A673 (cell line): ENCODE results near the gene PCOLCE2. TPM values are rescaled to one million over a fixed set of nuclear protein-coding genes. Genes with fewer than 3 reads are reported as not detected.

Source experiments
- BruUV-seq: library from RNA; stranded (reverse); fragments of 400-500 nt; replicated peaks from 2 replicates; lab custom pipeline; 2021; lab: Mats Ljungman, UMichigan
- CTCF ChIA-PET: fragments of 300-600 bp; sonication (Branson Sonifier 250); formaldehyde crosslinking; loops from one replicate; lab custom pipeline; 2022; ENCODE audit warnings: antibody characterized with exemption; lab: Charles Lee
- POLR2A ChIA-PET: fragments of 300-600 bp; sonication (Branson Sonifier 250); formaldehyde crosslinking; loops from one replicate; lab custom pipeline; 2022; ENCODE audit warnings: antibody characterized with exemption; ENCODE audit not compliant: low non-redundant PET; lab: Charles Lee
- DNase-seq: peaks from one replicate; pipeline ENCODE4 v3.0.0-alpha.2; 2015; ENCODE audit warnings: low spot score
- H3K27ac ChIP-seq: fragments of 200-600 bp; sonication (generic); 2 replicates; pipeline ENCODE4 v1.5.1; 2016; ENCODE audit warnings: mixed run types, low read depth, mild to moderate bottlenecking, mixed read lengths, antibody characterized with exemption, low read length; ENCODE audit not compliant: poor library complexity, severe bottlenecking
- H3K27me3 ChIP-seq: fragments of 200-600 bp; sonication (generic); replicated peaks from 2 replicates; pipeline ENCODE4 v1.6.1; 2017; ENCODE audit warnings: mixed run types, low read depth, mild to moderate bottlenecking, mixed read lengths, antibody characterized with exemption, low read length; ENCODE audit not compliant: insufficient read depth, poor library complexity
- H3K36me3 ChIP-seq: fragments of 200-600 bp; sonication (generic); 2 replicates; pipeline ENCODE4 v1.6.1; 2016; ENCODE audit warnings: mixed run types, mild to moderate bottlenecking, mixed read lengths, antibody characterized with exemption, low read length; ENCODE audit not compliant: insufficient read depth, poor library complexity, severe bottlenecking
- H3K4me1 ChIP-seq: fragments of 200-600 bp; sonication (generic); 2 replicates; pipeline ENCODE4 v1.6.1; 2017; ENCODE audit warnings: mixed run types, mild to moderate bottlenecking, mixed read lengths, antibody characterized with exemption, low read length; ENCODE audit not compliant: insufficient read depth, poor library complexity, severe bottlenecking
- H3K4me3 ChIP-seq: fragments of 200-600 bp; sonication (generic); 2 replicates; pipeline ENCODE4 v1.5.1; 2016; ENCODE audit warnings: low read depth, mixed run types, mild to moderate bottlenecking, mixed read lengths, low read length; ENCODE audit not compliant: poor library complexity, severe bottlenecking
- H3K9me3 ChIP-seq: fragments of 200-600 bp; sonication (generic); 2 replicates; pipeline ENCODE4 v1.6.1; 2016; ENCODE audit warnings: mixed run types, low read depth, mild to moderate bottlenecking, mixed read lengths, antibody characterized with exemption, low read length; ENCODE audit not compliant: poor library complexity, severe bottlenecking
- EZH2 ChIP-seq: fragments of 200-600 bp; sonication (generic); IDR thresholded peaks from 2 replicates; pipeline ENCODE4 v1.6.1; 2017; ENCODE audit warnings: borderline replicate concordance, low read depth, mild to moderate bottlenecking, mixed read lengths, antibody characterized with exemption, low read length; ENCODE audit not compliant: poor library complexity, severe bottlenecking
- intact Hi-C: fragments of 100-400 bp; cut with micrococcal nuclease; formaldehyde crosslinking; loops from one replicate; pipeline ENCODE4 v1.10.0; 2022; ENCODE audit not compliant: unreplicated experiment
- total RNA-seq: library from RNA; stranded (reverse); gene quantifications from 2 replicates; pipeline ENCODE4 v1.2.3, GENCODE V29; 2021
- TF ChIP-seq, protein P1 (sequence below): fragments of 300-800, 200-600 bp; sonication (generic); conservative IDR thresholded peaks from 2 replicates; pipeline ENCODE4 v1.5.1; 2017; ENCODE audit warnings: low read depth, mild to moderate bottlenecking, antibody characterized with exemption, low read length, moderate library complexity, mixed read lengths

PCOLCE2 gene
- total RNA-seq, 1 experiment from 2014 or later, result 6.4 TPM

- no peaks in the 10 kb centered on the region for H3K27me3 ChIP-seq
- TF ChIP-seq, protein P1, sequence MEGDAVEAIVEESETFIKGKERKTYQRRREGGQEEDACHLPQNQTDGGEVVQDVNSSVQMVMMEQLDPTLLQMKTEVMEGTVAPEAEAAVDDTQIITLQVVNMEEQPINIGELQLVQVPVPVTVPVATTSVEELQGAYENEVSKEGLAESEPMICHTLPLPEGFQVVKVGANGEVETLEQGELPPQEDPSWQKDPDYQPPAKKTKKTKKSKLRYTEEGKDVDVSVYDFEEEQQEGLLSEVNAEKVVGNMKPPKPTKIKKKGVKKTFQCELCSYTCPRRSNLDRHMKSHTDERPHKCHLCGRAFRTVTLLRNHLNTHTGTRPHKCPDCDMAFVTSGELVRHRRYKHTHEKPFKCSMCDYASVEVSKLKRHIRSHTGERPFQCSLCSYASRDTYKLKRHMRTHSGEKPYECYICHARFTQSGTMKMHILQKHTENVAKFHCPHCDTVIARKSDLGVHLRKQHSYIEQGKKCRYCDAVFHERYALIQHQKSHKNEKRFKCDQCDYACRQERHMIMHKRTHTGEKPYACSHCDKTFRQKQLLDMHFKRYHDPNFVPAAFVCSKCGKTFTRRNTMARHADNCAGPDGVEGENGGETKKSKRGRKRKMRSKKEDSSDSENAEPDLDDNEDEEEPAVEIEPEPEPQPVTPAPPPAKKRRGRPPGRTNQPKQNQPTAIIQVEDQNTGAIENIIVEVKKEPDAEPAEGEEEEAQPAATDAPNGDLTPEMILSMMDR, result no peak
- no peak for TF ChIP-seq EZH2
- no peak overlapping the region for H3K27ac ChIP-seq
- peak; percentile 7 for DNase-seq
- intact Hi-C loops, result no loop called here
- BruUV-seq, result no TSS peak
- no peaks in the 10 kb centered on the region for H3K9me3 ChIP-seq
- ChIA-PET POLR2A (no interaction called here), CTCF (no interaction called here)
- H3K36me3 ChIP-seq, result no peaks in the 10 kb centered on the region
- H3K4me1 ChIP-seq, result no peaks in the 10 kb centered on the region
- no peak overlapping the region for H3K4me3 ChIP-seq
Observed at GRCh38 chr3:142896201-142896755, 7.4 kb upstream of the PCOLCE2 start.

DNA sequence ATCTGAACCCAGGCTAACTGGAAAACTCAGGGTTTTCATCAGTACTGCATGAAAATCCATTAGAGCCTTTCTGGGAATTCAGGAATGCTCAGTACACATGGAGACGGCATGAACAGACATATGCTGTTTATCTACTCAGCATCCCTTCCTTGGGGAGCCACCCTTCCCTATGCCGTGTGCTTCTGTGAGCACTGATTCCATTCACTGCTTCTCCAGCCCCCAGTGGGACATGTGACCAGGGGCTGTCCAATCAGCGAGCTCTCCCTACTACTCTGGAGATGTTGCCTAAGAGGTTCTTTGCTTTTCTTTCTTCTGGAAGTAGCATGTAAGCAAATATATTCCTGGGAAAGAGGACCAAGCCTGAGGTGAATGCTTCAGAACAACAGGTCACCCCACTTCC is 5.6 kb upstream of the PCOLCE2 start:
- Histone ChIP-seq H3K36me3 (no peaks in the 10 kb centered on the region), H3K27ac (no peak overlapping the region), H3K9me3 (no peaks in the 10 kb centered on the region), H3K4me3 (no peak overlapping the region), H3K4me1 (no peaks in the 10 kb centered on the region), H3K27me3 (peaks cover 8% of the 10 kb centered on the region)
- no TSS peak for BruUV-seq
- POLR2A ChIA-PET, result no interaction called here
- TF ChIP-seq, protein P1, result no peak
- no peak for TF ChIP-seq EZH2
- no peak for DNase-seq
- CTCF ChIA-PET, result no interaction called here
- intact Hi-C loops, result no loop called here

- no peak overlapping the region for H3K4me3 ChIP-seq
- H3K27me3 ChIP-seq, result peaks cover 13% of the 10 kb centered on the region
- TF ChIP-seq, protein P1, result no peak
- TF ChIP-seq EZH2, result no peak
- intact Hi-C loops, result no loop called here
- H3K36me3 ChIP-seq, result no peaks in the 10 kb centered on the region
- peaks cover 8% of the 10 kb centered on the region for H3K4me1 ChIP-seq
- ChIA-PET CTCF (no interaction called here), POLR2A (no interaction called here)
- no peak for DNase-seq
- H3K9me3 ChIP-seq, result no peaks in the 10 kb centered on the region
- H3K27ac ChIP-seq, result no peak overlapping the region
- no TSS peak for BruUV-seq
Observed at GRCh38 chr3:142892714-142893113, 3.8 kb upstream of the PCOLCE2 start.
